HG03521 (cell line): ENCODE measurements around the gene SLC39A1.

Experiments used
- ATAC-seq: cut with Tn5 transposase; IDR thresholded peaks from one replicate; pipeline ENCODE4 v1.9.1; 2021; ENCODE audit warnings: mild to moderate bottlenecking, moderate library complexity; ENCODE audit not compliant: unreplicated experiment

The SLC39A1 gene

GRCh38 chr1:153953859-153954365 is 9.4 kb downstream of the SLC39A1 start:
- ATAC-seq, result no peak

GRCh38 chr1:153951801-153952200 is 11.5 kb downstream of the SLC39A1 start:
- ATAC-seq, result no peak

GRCh38 chr1:153951183-153951582 is 12.2 kb downstream of the SLC39A1 start:
- ATAC-seq, result no peak

- ATAC-seq, result peak; percentile 53
Measured at GRCh38 chr1:153946622-153947241, 16.6 kb downstream of the SLC39A1 start, which contains the start of gene DENND4B. Gene DENND4B, minus strand, starts transcription at chr1:153946718. Its CDS starts 2,344 bp downstream, at chr1:153944374.

- peak; percentile 64 for ATAC-seq
Measured at GRCh38 chr1:153945795-153946621, 17.3 kb downstream of the SLC39A1 start.

- ATAC-seq, result no peak
Measured at GRCh38 chr1:153945131-153945794, 18.1 kb downstream of the SLC39A1 start.

- no peak for ATAC-seq
Measured at GRCh38 chr1:153944827-153945117, 18.6 kb downstream of the SLC39A1 start.

- ATAC-seq, result no peak
Measured at GRCh38 chr1:153944005-153944826, 19.1 kb downstream of the SLC39A1 start.

- no peak for ATAC-seq
Measured at GRCh38 chr1:153942766-153943549, 20.4 kb downstream of the SLC39A1 start.

- ATAC-seq, result no peak
Measured at GRCh38 chr1:153941826-153942725, 21.3 kb downstream of the SLC39A1 start.

GRCh38 chr1:153940756-153941155 is 22.6 kb downstream of the SLC39A1 start:
- ATAC-seq, result no peak

GRCh38 chr1:153939476-153939875 is 23.9 kb downstream of the SLC39A1 start:
- ATAC-seq, result no peak

- no peak for ATAC-seq
Measured at GRCh38 chr1:153938996-153939395, 24.3 kb downstream of the SLC39A1 start.

- no peak for ATAC-seq
Measured at GRCh38 chr1:153937331-153937730, 26.0 kb downstream of the SLC39A1 start.

- no peak for ATAC-seq
Measured at GRCh38 chr1:153936011-153936802, 27.1 kb downstream of the SLC39A1 start.

GRCh38 chr1:153934746-153935145 is 28.6 kb downstream of the SLC39A1 start:
- no peak for ATAC-seq

- no peak for ATAC-seq
Measured at GRCh38 chr1:153933955-153934354, 29.4 kb downstream of the SLC39A1 start.

- ATAC-seq, result no peak
Measured at GRCh38 chr1:153933430-153933829, 29.9 kb downstream of the SLC39A1 start.
